Mesenchymal stem cell (in vitro differentiated cells and primary cell): ENCODE results near the gene ZBTB21.

Experiments used
- DNase-seq: peaks from one replicate; pipeline ENCODE4 v3.0.0-alpha.2; 2013
- H2AFZ ChIP-seq: one replicate; pipeline ENCODE4 v1.6.1; 2013; ENCODE audit warnings: low read depth, mild to moderate bottlenecking, control low read depth, inconsistent platforms, low read length, moderate library complexity
- H2AK5ac ChIP-seq: 2 replicates; pipeline ENCODE4 v1.6.1; 2013; ENCODE audit warnings: low read length, moderate library complexity, mild to moderate bottlenecking, inconsistent platforms; ENCODE audit not compliant: severe bottlenecking
- H2BK120ac ChIP-seq: one replicate; pipeline ENCODE4 v1.6.1; 2013; ENCODE audit warnings: low read depth, mild to moderate bottlenecking, inconsistent platforms, low read length, moderate library complexity
- H2BK12ac ChIP-seq, 2 experiments: one replicate each; pipeline ENCODE4 v1.6.1; 2013; ENCODE audit warnings: inconsistent platforms in 2 of 2, low read length in 2 of 2, mild to moderate bottlenecking in 2 of 2, moderate library complexity in 2 of 2, control low read depth in 1 of 2
- H2BK15ac ChIP-seq: one replicate; pipeline ENCODE4 v1.6.1; 2013; ENCODE audit warnings: mild to moderate bottlenecking, low read depth, inconsistent platforms; ENCODE audit not compliant: poor library complexity, severe bottlenecking
- H2BK5ac ChIP-seq: 2 replicates; pipeline ENCODE4 v1.6.1; 2013; ENCODE audit warnings: low read depth, mild to moderate bottlenecking, low read length, control low read depth, inconsistent platforms; ENCODE audit not compliant: poor library complexity, severe bottlenecking
- H3K14ac ChIP-seq, 2 experiments: one replicate each; pipeline ENCODE4 v1.6.1; 2013; ENCODE audit warnings: inconsistent platforms in 2 of 2, low read length in 2 of 2, control low read depth in 1 of 2, mild to moderate bottlenecking in 1 of 2, moderate library complexity in 1 of 2
- H3K18ac ChIP-seq, 2 experiments: one replicate each; pipeline ENCODE4 v1.6.1; 2013; ENCODE audit warnings: inconsistent platforms in 2 of 2, low read length in 2 of 2, control low read depth in 1 of 2, low read depth in 1 of 2, mild to moderate bottlenecking in 1 of 2
- H3K23ac ChIP-seq, 2 experiments: one replicate each; pipeline ENCODE4 v1.6.1; 2013; ENCODE audit warnings: inconsistent platforms in 2 of 2, low read length in 2 of 2, mild to moderate bottlenecking in 2 of 2, moderate library complexity in 2 of 2, control low read depth in 1 of 2
- H3K27ac ChIP-seq: 2 replicates; pipeline ENCODE4 v1.5.1; 2013; ENCODE audit warnings: mild to moderate bottlenecking, moderate library complexity, low read length, control low read depth, inconsistent platforms; ENCODE audit not compliant: poor library complexity, severe bottlenecking
- H3K27me3 ChIP-seq, 2 experiments: 2 replicates each; pipeline versions ENCODE4 v1.6.1 to v1.7.0; 2013; ENCODE audit warnings: low read length in 2 of 2, mild to moderate bottlenecking in 2 of 2, moderate library complexity in 2 of 2, control low read depth in 1 of 2, inconsistent platforms in 1 of 2; ENCODE audit not compliant: control insufficient read depth in 1 of 2, insufficient read depth in 1 of 2
- H3K36me3 ChIP-seq, 2 experiments: 2 replicates each; pipeline versions ENCODE4 v1.6.1 to v1.7.0; 2013; ENCODE audit warnings: low read length in 2 of 2, control low read depth in 1 of 2, inconsistent platforms in 1 of 2, low read depth in 1 of 2, mild to moderate bottlenecking in 1 of 2; ENCODE audit not compliant: insufficient read depth in 2 of 2, control insufficient read depth in 1 of 2
- H3K4ac ChIP-seq, 2 experiments: one replicate each; pipeline ENCODE4 v1.6.1; 2013; ENCODE audit warnings: inconsistent platforms in 2 of 2, low read length in 2 of 2, mild to moderate bottlenecking in 2 of 2, moderate library complexity in 2 of 2, control low read depth in 1 of 2, low read depth in 1 of 2
- H3K4me1 ChIP-seq: 2 replicates; pipeline ENCODE4 v1.6.1; 2013; ENCODE audit warnings: low read depth, low read length, control low read depth; ENCODE audit not compliant: control insufficient read depth, insufficient read depth
- H3K4me2 ChIP-seq: 2 replicates; pipeline ENCODE4 v1.6.1; 2013; ENCODE audit warnings: low read length, mild to moderate bottlenecking, inconsistent platforms; ENCODE audit not compliant: poor library complexity, severe bottlenecking
- H3K4me3 ChIP-seq, 2 experiments: 2 replicates each; pipeline versions ENCODE4 v1.5.1 to v1.7.0; 2013; ENCODE audit warnings: low read length in 2 of 2, mild to moderate bottlenecking in 2 of 2, control low read depth in 1 of 2, low read depth in 1 of 2; ENCODE audit not compliant: insufficient read depth in 1 of 2
- H3K79me1 ChIP-seq: replicated peaks from 2 replicates; pipeline ENCODE4 v1.6.1; 2013; ENCODE audit warnings: mild to moderate bottlenecking, control low read depth, low read length, inconsistent platforms; ENCODE audit not compliant: poor library complexity, severe bottlenecking
- H3K9ac ChIP-seq: 2 replicates; pipeline ENCODE4 v1.7.0; 2013; ENCODE audit warnings: mild to moderate bottlenecking, low read length, moderate library complexity
- H3K9me3 ChIP-seq: 2 replicates; pipeline ENCODE4 v1.7.0; 2013; ENCODE audit warnings: mild to moderate bottlenecking, low read length; ENCODE audit not compliant: control insufficient read depth
- H4K8ac ChIP-seq: one replicate; pipeline ENCODE4 v1.6.1; 2013; ENCODE audit warnings: inconsistent platforms, mild to moderate bottlenecking, low read length, moderate library complexity
- H4K91ac ChIP-seq: one replicate; pipeline ENCODE4 v1.6.1; 2013; ENCODE audit warnings: mild to moderate bottlenecking, low read length, inconsistent platforms
- WGBS: methylation state at CpG from one replicate; pipeline ENCODE4 v1.1.7; 2013; ENCODE audit warnings: mixed read lengths; 5-methylcytosine and 5-hydroxymethylcytosine counted together

Gene ZBTB21

DNA sequence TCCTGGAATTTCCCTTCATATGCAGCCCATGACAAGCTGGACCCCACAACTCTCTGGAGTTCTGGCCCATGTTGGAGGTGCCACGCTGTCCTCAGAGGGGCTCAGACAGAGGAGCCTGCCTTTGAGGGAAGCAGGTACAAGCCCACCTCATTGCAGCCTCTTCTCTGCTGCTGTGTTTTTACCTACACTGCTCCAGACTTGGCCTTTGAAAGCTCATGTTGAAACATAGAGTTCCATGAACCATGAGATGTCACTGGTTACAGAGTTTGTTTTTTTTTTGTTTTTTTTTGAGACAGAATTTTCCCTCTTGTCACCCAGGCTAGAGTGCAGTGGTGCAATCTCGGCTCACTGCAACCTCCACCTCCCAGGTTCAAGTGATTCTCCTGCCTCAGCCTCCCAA, 22.1 kb upstream of the ZBTB21 start:
- no peak overlapping the region for H3K4me3 ChIP-seq
- 90% methylated on average over 2 of the region's 2 CpGs for WGBS

GRCh38 chr21:42031816-42032215, 21.7 kb upstream of the ZBTB21 start:
- no peak overlapping the region for H3K18ac ChIP-seq
- peaks cover 0 to 4% of the 10 kb centered on the region in 2 experiments for H3K36me3 ChIP-seq
- no peak overlapping the region for H2BK15ac ChIP-seq
- H3K4me3 ChIP-seq: no peak overlapping the region
- no peak overlapping the region for H3K23ac ChIP-seq
- H3K27me3 ChIP-seq: peaks cover 0 to 13% of the 10 kb centered on the region in 2 experiments
- H2AK5ac ChIP-seq: no peak overlapping the region
- H3K14ac ChIP-seq: no peak overlapping the region
- no peak overlapping the region for H2BK5ac ChIP-seq
- H3K4me2 ChIP-seq: no peak overlapping the region
- peaks cover 9% of the 10 kb centered on the region for H3K4me1 ChIP-seq
- no peak overlapping the region for H3K4ac ChIP-seq
- H2BK120ac ChIP-seq: no peak overlapping the region
- no peaks in the 10 kb centered on the region for H3K79me1 ChIP-seq
- H2AFZ ChIP-seq: no peak overlapping the region
- no peak for DNase-seq
- H3K9me3 ChIP-seq: no peaks in the 10 kb centered on the region
- H4K8ac ChIP-seq: no peak overlapping the region
- H3K27ac ChIP-seq: no peak overlapping the region
- 89% methylated on average over 4 of the region's 4 CpGs for WGBS
- no peak overlapping the region for H4K91ac ChIP-seq
- H3K9ac ChIP-seq: no peak overlapping the region
- no peak overlapping the region for H2BK12ac ChIP-seq

More for the DNA sequence above, 22.1 kb upstream of the ZBTB21 start:
- Histone ChIP-seq H3K18ac (no peak overlapping the region), H2BK12ac (no peak overlapping the region), H4K8ac (no peak overlapping the region), H3K9me3 (no peaks in the 10 kb centered on the region), H3K4ac (no peak overlapping the region), H3K9ac (no peak overlapping the region), H3K4me2 (no peak overlapping the region), H3K36me3 (no peaks in the 10 kb centered on the region), H3K27me3 (peaks cover 0 to 13% of the 10 kb centered on the region in 2 experiments), H3K27ac (no peak overlapping the region), H2AK5ac (no peak overlapping the region), H3K14ac (no peak overlapping the region), H3K79me1 (no peaks in the 10 kb centered on the region), H4K91ac (no peak overlapping the region), H2BK5ac (no peak overlapping the region), H2BK15ac (no peak overlapping the region), H2AFZ (no peak overlapping the region), H3K4me1 (peaks cover 5% of the 10 kb centered on the region), H3K23ac (no peak overlapping the region), H2BK120ac (no peak overlapping the region)
- DNase-seq: no peak

- no peak overlapping the region for H3K27ac ChIP-seq
- H3K4me3 ChIP-seq: no peak overlapping the region
- DNase-seq: no peak
- no peak overlapping the region for H3K9ac ChIP-seq
- no peak overlapping the region for H2BK120ac ChIP-seq
- H3K18ac ChIP-seq: no peak overlapping the region
- no peak overlapping the region for H2AK5ac ChIP-seq
- no peak overlapping the region for H4K8ac ChIP-seq
- H3K27me3 ChIP-seq: peaks cover 0 to 13% of the 10 kb centered on the region in 2 experiments
- 81% methylated on average over 9 of the region's 9 CpGs for WGBS
- no peak overlapping the region for H4K91ac ChIP-seq
- H2BK15ac ChIP-seq: no peak overlapping the region
- no peak overlapping the region for H3K4me2 ChIP-seq
- H3K36me3 ChIP-seq: peaks cover 0 to 4% of the 10 kb centered on the region in 2 experiments
- H3K4ac ChIP-seq: no peak overlapping the region
- H3K9me3 ChIP-seq: no peaks in the 10 kb centered on the region
- no peak overlapping the region for H3K23ac ChIP-seq
- no peak overlapping the region for H3K14ac ChIP-seq
- no peaks in the 10 kb centered on the region for H3K79me1 ChIP-seq
- H2BK5ac ChIP-seq: no peak overlapping the region
- peaks cover 9% of the 10 kb centered on the region for H3K4me1 ChIP-seq
- H2BK12ac ChIP-seq: no peak overlapping the region
- no peak overlapping the region for H2AFZ ChIP-seq
Observed at GRCh38 chr21:42031241-42031640, 21.1 kb upstream of the ZBTB21 start.

GRCh38 chr21:42030311-42030710, 20.2 kb upstream of the ZBTB21 start:
- Histone ChIP-seq H3K4me2 (no peak overlapping the region), H3K4me3 (no peak overlapping the region), H3K23ac (no peak overlapping the region), H3K27me3 (peaks cover 0 to 13% of the 10 kb centered on the region in 2 experiments), H3K18ac (no peak overlapping the region), H4K8ac (no peak overlapping the region), H3K14ac (no peak overlapping the region), H3K36me3 (peaks cover 0 to 4% of the 10 kb centered on the region in 2 experiments), H2BK5ac (no peak overlapping the region), H2AK5ac (no peak overlapping the region), H3K27ac (no peak overlapping the region), H2AFZ (no peak overlapping the region), H2BK120ac (no peak overlapping the region), H2BK12ac (no peak overlapping the region), H3K9ac (no peak overlapping the region), H4K91ac (no peak overlapping the region), H3K9me3 (no peaks in the 10 kb centered on the region), H3K79me1 (no peaks in the 10 kb centered on the region), H2BK15ac (no peak overlapping the region), H3K4ac (no peak overlapping the region), H3K4me1 (peaks cover 13% of the 10 kb centered on the region)
- no peak for DNase-seq
- WGBS: 84% methylated on average over 4 of the region's 4 CpGs
